IMR-90 (cell line): ENCODE measurements around the gene FRY. TPM values are rescaled to one million over a fixed set of nuclear protein-coding genes. Genes with fewer than 3 reads are reported as not detected.

Experiments
- ATAC-seq: fragments of 200-7000 bp; cut with Tn5 transposase; 2 replicates; pipeline ENCODE4 v1.9.1; 2020; ENCODE audit warnings: low read depth, mild to moderate bottlenecking, moderate library complexity
- BruUV-seq: library from RNA; stranded (reverse); fragments of 400-500 nt; replicated peaks from 2 replicates; lab custom pipeline; 2021; lab: Mats Ljungman, UMichigan
- CTCF ChIA-PET: fragments of 300-600 bp; formaldehyde crosslinking; extraction: SDS; loops from one replicate; lab custom pipeline; 2021; ENCODE audit warnings: antibody characterized with exemption; lab: Yijun Ruan, JAX
- POLR2A ChIA-PET: fragments of 300-600 bp; sonication (Branson Sonifier 250); formaldehyde crosslinking; loops from one replicate; lab custom pipeline; 2022; ENCODE audit warnings: antibody characterized with exemption; ENCODE audit not compliant: unreplicated experiment; lab: Charles Lee
- DNase-seq: peaks from one replicate; pipeline ENCODE4 v3.0.0; 2013
- H2AFZ ChIP-seq: replicated peaks from 2 replicates; pipeline ENCODE3; 2013; ENCODE audit warnings: low read length, mild to moderate bottlenecking; ENCODE audit not compliant: poor library complexity
- H2AK5ac ChIP-seq: 2 replicates; pipeline ENCODE4 v1.6.1; 2013; ENCODE audit warnings: low read depth, low read length, inconsistent platforms
- H2AK9ac ChIP-seq: replicated peaks from 2 replicates; pipeline ENCODE3; 2013; ENCODE audit warnings: mild to moderate bottlenecking, low read depth, low read length, moderate library complexity; ENCODE audit not compliant: poor library complexity
- H2BK120ac ChIP-seq: 2 replicates; pipeline ENCODE4 v1.6.1; 2013; ENCODE audit warnings: low read depth, low read length, inconsistent platforms
- H2BK15ac ChIP-seq: 3 replicates; pipeline ENCODE4 v1.6.1; 2013; ENCODE audit warnings: low read depth, low read length, inconsistent platforms
- H2BK20ac ChIP-seq: 2 replicates; pipeline ENCODE4 v1.6.1; 2013; ENCODE audit warnings: low read depth, mild to moderate bottlenecking, inconsistent platforms, low read length, moderate library complexity
- H2BK5ac ChIP-seq: 2 replicates; pipeline ENCODE4 v1.6.1; 2013; ENCODE audit warnings: mild to moderate bottlenecking, low read depth, low read length, inconsistent platforms; ENCODE audit not compliant: poor library complexity, severe bottlenecking
- H3K14ac ChIP-seq: replicated peaks from 2 replicates; pipeline ENCODE4 v1.6.1; 2013; ENCODE audit warnings: low read depth, low read length, inconsistent platforms
- H3K18ac ChIP-seq: 2 replicates; pipeline ENCODE4 v1.6.1; 2013; ENCODE audit warnings: low read depth, low read length, control low read depth
- H3K23ac ChIP-seq: 2 replicates; pipeline ENCODE4 v1.6.1; 2013; ENCODE audit warnings: low read depth, low read length, inconsistent platforms
- H3K27ac ChIP-seq: 2 replicates; pipeline ENCODE4 v1.5.1; 2013; ENCODE audit warnings: mild to moderate bottlenecking, control low read depth, low read length; ENCODE audit not compliant: insufficient read depth
- H3K27me3 ChIP-seq: 2 replicates; pipeline ENCODE4 v1.6.1; 2013; ENCODE audit warnings: low read length; ENCODE audit not compliant: control insufficient read depth, insufficient read depth
- H3K36me3 ChIP-seq: 2 replicates; pipeline ENCODE4 v1.6.1; 2013; ENCODE audit warnings: low read length, mixed read lengths; ENCODE audit not compliant: control insufficient read depth, insufficient read depth
- H3K4ac ChIP-seq: 2 replicates; pipeline ENCODE4 v1.6.1; 2013; ENCODE audit warnings: low read depth, low read length, inconsistent platforms
- H3K4me1 ChIP-seq: 2 replicates; pipeline ENCODE4 v1.6.1; 2013; ENCODE audit warnings: low read length, mixed read lengths; ENCODE audit not compliant: control insufficient read depth, insufficient read depth
- H3K4me2 ChIP-seq: 2 replicates; pipeline ENCODE4 v1.6.1; 2013; ENCODE audit warnings: low read depth, mild to moderate bottlenecking, control low read depth, low read length, moderate library complexity
- H3K4me3 ChIP-seq: 2 replicates; pipeline ENCODE4 v1.5.1; 2013; ENCODE audit warnings: low read depth, mild to moderate bottlenecking, control low read depth, low read length, moderate library complexity; ENCODE audit not compliant: insufficient read depth
- H3K56ac ChIP-seq: 2 replicates; pipeline ENCODE4 v1.6.1; 2013; ENCODE audit warnings: low read length, inconsistent platforms; ENCODE audit not compliant: insufficient read depth; ENCODE audit errors: extremely low read depth
- H3K79me1 ChIP-seq, 2 experiments: 2 replicates each; pipeline ENCODE4 v1.6.1; 2013; ENCODE audit warnings: low read length in 2 of 2, inconsistent platforms in 1 of 2, low read depth in 1 of 2
- H3K9ac ChIP-seq: 2 replicates; pipeline ENCODE4 v1.6.1; 2013; ENCODE audit warnings: low read depth, low read length, control low read depth
- H3K9me1 ChIP-seq: 2 replicates; pipeline ENCODE4 v1.6.1; 2013; ENCODE audit warnings: low read length, inconsistent platforms; ENCODE audit not compliant: insufficient read depth
- H3K9me3 ChIP-seq: 2 replicates; pipeline ENCODE4 v1.6.1; 2013; ENCODE audit warnings: low read length; ENCODE audit not compliant: control insufficient read depth, insufficient read depth
- H4K20me1 ChIP-seq: 2 replicates; pipeline ENCODE4 v1.6.1; 2013; ENCODE audit warnings: low read length, inconsistent platforms; ENCODE audit not compliant: insufficient read depth
- H4K5ac ChIP-seq: 2 replicates; pipeline ENCODE4 v1.6.1; 2013; ENCODE audit warnings: mild to moderate bottlenecking, low read depth, low read length, control low read depth
- H4K8ac ChIP-seq, 2 experiments: 2 replicates each; pipeline ENCODE4 v1.6.1; 2013; ENCODE audit warnings: low read depth in 2 of 2, low read length in 2 of 2, control low read depth in 1 of 2, inconsistent platforms in 1 of 2
- H4K91ac ChIP-seq: 2 replicates; pipeline ENCODE4 v1.6.1; 2013; ENCODE audit warnings: low read depth, low read length, inconsistent platforms; ENCODE audit not compliant: insufficient read depth
- BHLHE40 ChIP-seq: fragments of 150-350 bp; IDR thresholded peaks from 2 replicates; pipeline ENCODE4 v1.6.1; 2016; ENCODE audit warnings: mild to moderate bottlenecking, low read depth, low read length
- CHD1 ChIP-seq: IDR thresholded peaks from 2 replicates; pipeline ENCODE4 v1.6.1; 2012; ENCODE audit warnings: low read depth, low read length, improper control_type of control experiment
- MAZ ChIP-seq: IDR thresholded peaks from 2 replicates; pipeline ENCODE4 v1.6.1; 2012; ENCODE audit warnings: low read depth, mild to moderate bottlenecking, low read length, improper control_type of control experiment, moderate library complexity, borderline replicate concordance
- RCOR1 ChIP-seq: IDR thresholded peaks from 2 replicates; pipeline ENCODE4 v1.6.1; 2012; ENCODE audit warnings: mild to moderate bottlenecking, low read length, improper control_type of control experiment; ENCODE audit not compliant: insufficient replicate concordance
- WGBS, 2 experiments: methylation state at CpG; one replicate each; pipeline versions ENCODE4 v1.1.5 to v1.1.7; 2013; ENCODE audit warnings: missing lambda C conversion rate in 2 of 2; ENCODE audit not compliant: insufficient read length in 1 of 2; ENCODE audit errors: extremely low coverage in 2 of 2; 5-methylcytosine and 5-hydroxymethylcytosine counted together
- dilution Hi-C: fragments of 300-500 bp; cut with HindIII; formaldehyde crosslinking; loops from one replicate; pipeline ENCODE4 v1.14.3; 2018; ENCODE audit warnings: low sequenced_read_pairs; ENCODE audit not compliant: unreplicated experiment
- in situ Hi-C: fragments of 300-500 bp; cut with MboI; formaldehyde crosslinking; loops from 3 replicates; pipeline ENCODE4 v1.14.3; 2019; ENCODE audit warnings: low sequenced_read_pairs, inconsistent platforms, mixed read lengths
- intact Hi-C: fragments of 100-400 bp; cut with micrococcal nuclease; formaldehyde crosslinking; loops from 2 replicates; pipeline ENCODE4 v1.10.0; 2022
- polyA plus RNA-seq, 3 experiments: library from polyadenylated mRNA; depleted of rRNA; stranded (reverse); fragments of >200 nt; gene quantifications; 2 replicates each; pipeline ENCODE4 v1.2.3, GENCODE V29; 2012; ENCODE audit warnings: low replicate concordance in 1 of 3
- total RNA-seq: library from RNA; depleted of rRNA; stranded (reverse); fragments of >200 nt; gene quantifications from 2 replicates; pipeline ENCODE4 v1.2.3, GENCODE V29; 2012
- TF ChIP-seq, protein P1 (sequence below): fragments of 150-350 bp; IDR thresholded peaks from 2 replicates; pipeline ENCODE4 v1.6.1; 2016; ENCODE audit warnings: low read depth, mild to moderate bottlenecking, low read length, moderate library complexity, borderline replicate concordance
- TF ChIP-seq, protein P2 (sequence below): fragments of 150-350 bp; IDR thresholded peaks from 2 replicates; pipeline ENCODE4 v1.6.1; 2017; ENCODE audit warnings: mild to moderate bottlenecking, antibody characterized with exemption, low read length, low read depth
- TF ChIP-seq, protein P3 (sequence below): conservative IDR thresholded peaks from 2 replicates; pipeline ENCODE4 v1.5.1; 2012; ENCODE audit warnings: mild to moderate bottlenecking, low read depth, low read length, improper control_type of control experiment

Gene FRY
- total and polyA plus RNA-seq, 2 of the 4 experiments (the other 2 are of a cell fraction): 3.0 to 4.8 TPM

DNA sequence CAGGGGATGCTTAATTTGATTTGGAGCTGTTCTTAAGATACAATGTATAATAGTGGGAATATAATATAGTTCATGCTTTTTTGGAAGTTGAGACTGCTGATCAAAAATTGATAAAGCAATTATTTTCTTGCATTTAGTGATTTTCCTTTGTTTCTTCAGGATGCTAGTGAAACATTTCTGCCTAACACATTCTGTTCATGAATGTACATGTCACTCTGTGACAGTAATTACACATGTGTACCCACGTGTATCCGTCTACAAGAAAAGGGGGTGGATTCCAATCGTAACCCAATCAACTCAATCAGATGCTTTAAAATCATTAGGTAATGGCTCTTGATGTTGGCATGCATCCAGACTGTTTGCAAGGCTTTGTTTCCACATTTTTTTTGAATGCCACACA lies 5.0 kb upstream of the FRY start:
- Histone ChIP-seq H3K4ac (no peak overlapping the region), H3K56ac (no peak overlapping the region), H3K23ac (no peak overlapping the region), H2BK15ac (no peak overlapping the region), H3K27me3 (no peaks in the 10 kb centered on the region), H3K36me3 (no peaks in the 10 kb centered on the region), H3K9me3 (no peaks in the 10 kb centered on the region), H4K91ac (no peak overlapping the region), H2BK120ac (no peak overlapping the region), H2BK20ac (no peak overlapping the region), H3K9ac (no peak overlapping the region), H3K18ac (no peak overlapping the region), H3K9me1 (peaks cover 9% of the 10 kb centered on the region), H3K4me2 (no peak overlapping the region), H2AK5ac (no peak overlapping the region), H3K4me3 (no peak overlapping the region), H2AK9ac (no peak overlapping the region), H2BK5ac (no peak overlapping the region), H3K27ac (no peak overlapping the region), H3K4me1 (peaks cover 5% of the 10 kb centered on the region), H4K20me1 (no peaks in the 10 kb centered on the region), H4K5ac (no peak overlapping the region), H2AFZ (no peak overlapping the region), H3K79me1 (peaks cover 0 to 7% of the 10 kb centered on the region in 2 experiments; a peak in 1 of 4 replicates), H3K14ac (no peak overlapping the region), H4K8ac (no peak overlapping the region)
- CTCF ChIA-PET: interaction anchor here (1.4 kb wide), 1 partner anchor 117 kb away, joined by 4 read pairs; no protein-coding TSS in a partner anchor
- ATAC-seq (no peak), DNase-seq (no peak)
- TF ChIP-seq MAZ (no peak), BHLHE40 (no peak), CHD1 (no peak), RCOR1 (no peak)
- TF ChIP-seq, protein P1, sequence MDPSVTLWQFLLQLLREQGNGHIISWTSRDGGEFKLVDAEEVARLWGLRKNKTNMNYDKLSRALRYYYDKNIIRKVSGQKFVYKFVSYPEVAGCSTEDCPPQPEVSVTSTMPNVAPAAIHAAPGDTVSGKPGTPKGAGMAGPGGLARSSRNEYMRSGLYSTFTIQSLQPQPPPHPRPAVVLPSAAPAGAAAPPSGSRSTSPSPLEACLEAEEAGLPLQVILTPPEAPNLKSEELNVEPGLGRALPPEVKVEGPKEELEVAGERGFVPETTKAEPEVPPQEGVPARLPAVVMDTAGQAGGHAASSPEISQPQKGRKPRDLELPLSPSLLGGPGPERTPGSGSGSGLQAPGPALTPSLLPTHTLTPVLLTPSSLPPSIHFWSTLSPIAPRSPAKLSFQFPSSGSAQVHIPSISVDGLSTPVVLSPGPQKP: no peak
- TF ChIP-seq, protein P2, sequence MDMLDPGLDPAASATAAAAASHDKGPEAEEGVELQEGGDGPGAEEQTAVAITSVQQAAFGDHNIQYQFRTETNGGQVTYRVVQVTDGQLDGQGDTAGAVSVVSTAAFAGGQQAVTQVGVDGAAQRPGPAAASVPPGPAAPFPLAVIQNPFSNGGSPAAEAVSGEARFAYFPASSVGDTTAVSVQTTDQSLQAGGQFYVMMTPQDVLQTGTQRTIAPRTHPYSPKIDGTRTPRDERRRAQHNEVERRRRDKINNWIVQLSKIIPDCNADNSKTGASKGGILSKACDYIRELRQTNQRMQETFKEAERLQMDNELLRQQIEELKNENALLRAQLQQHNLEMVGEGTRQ: no peak
- TF ChIP-seq, protein P3, sequence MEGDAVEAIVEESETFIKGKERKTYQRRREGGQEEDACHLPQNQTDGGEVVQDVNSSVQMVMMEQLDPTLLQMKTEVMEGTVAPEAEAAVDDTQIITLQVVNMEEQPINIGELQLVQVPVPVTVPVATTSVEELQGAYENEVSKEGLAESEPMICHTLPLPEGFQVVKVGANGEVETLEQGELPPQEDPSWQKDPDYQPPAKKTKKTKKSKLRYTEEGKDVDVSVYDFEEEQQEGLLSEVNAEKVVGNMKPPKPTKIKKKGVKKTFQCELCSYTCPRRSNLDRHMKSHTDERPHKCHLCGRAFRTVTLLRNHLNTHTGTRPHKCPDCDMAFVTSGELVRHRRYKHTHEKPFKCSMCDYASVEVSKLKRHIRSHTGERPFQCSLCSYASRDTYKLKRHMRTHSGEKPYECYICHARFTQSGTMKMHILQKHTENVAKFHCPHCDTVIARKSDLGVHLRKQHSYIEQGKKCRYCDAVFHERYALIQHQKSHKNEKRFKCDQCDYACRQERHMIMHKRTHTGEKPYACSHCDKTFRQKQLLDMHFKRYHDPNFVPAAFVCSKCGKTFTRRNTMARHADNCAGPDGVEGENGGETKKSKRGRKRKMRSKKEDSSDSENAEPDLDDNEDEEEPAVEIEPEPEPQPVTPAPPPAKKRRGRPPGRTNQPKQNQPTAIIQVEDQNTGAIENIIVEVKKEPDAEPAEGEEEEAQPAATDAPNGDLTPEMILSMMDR: no peak
- no TSS peak for BruUV-seq
- no CpG with 5 or more reads among the region's 3 CpGs for WGBS, 2 experiments
- intact Hi-C loops (loop anchor here (2.0 kb wide), 1 partner anchor 44 kb away; no protein-coding TSS in a partner anchor), in situ Hi-C loops (loop anchor here (10.0 kb wide), 1 partner anchor 548 kb away; no protein-coding TSS in a partner anchor), dilution Hi-C loops (no loop called here)
- POLR2A ChIA-PET: no interaction called here
